K562 (cell line): ENCODE results near the gene FAM110D. TPM values are rescaled to one million over a fixed set of nuclear protein-coding genes. Genes with fewer than 3 reads are reported as not detected.
A peak's percentile ranks its signal among the peaks of the same experiment; 100 is the strongest.

Experiments
- ATF1 ChIP-seq, 2 experiments: fragments of 450-650 bp in 1 of 2; IDR thresholded peaks; 2 replicates each; pipeline ENCODE4 v1.6.1; 2016; ENCODE audit warnings: missing compliant biosample characterization in 1 of 2, missing genetic modification characterization in 1 of 2
- CBX3 ChIP-seq, 2 experiments: IDR thresholded peaks; 1 replicate in 1 of 2; 2 replicates in 1 of 2; pipeline ENCODE4 v1.6.1; 2012; ENCODE audit warnings: inconsistent platforms in 2 of 2, low read length in 2 of 2, borderline replicate concordance in 1 of 2, control low read depth in 1 of 2
- ESRRB ChIP-seq: fragments of 250-450 bp; sonication (Bioruptor Pico); IDR thresholded peaks from 2 replicates; pipeline ENCODE4 v1.5.0; 2020; ENCODE audit warnings: mild to moderate bottlenecking, moderate library complexity, borderline replicate concordance
- HCFC1 ChIP-seq: IDR thresholded peaks from 2 replicates; pipeline ENCODE4 v1.6.1; 2012; ENCODE audit warnings: low read depth, low read length, improper control_type of control experiment
- HDAC3 ChIP-seq: fragments of 450-650 bp; IDR thresholded peaks from 2 replicates; pipeline ENCODE4 v1.6.1; 2018; ENCODE audit warnings: borderline replicate concordance, mild to moderate bottlenecking, moderate library complexity; ENCODE audit not compliant: partially characterized antibody
- HLTF ChIP-seq: fragments of 450-650 bp; IDR thresholded peaks from 2 replicates; pipeline ENCODE4 v1.6.1; 2016
- KDM5B ChIP-seq: fragments of 200-600 bp; sonication (generic); IDR thresholded peaks from 2 replicates; pipeline ENCODE4 v1.6.1; 2012; ENCODE audit warnings: low read depth, mild to moderate bottlenecking, moderate library complexity, low read length, control low read depth, inconsistent platforms; ENCODE audit not compliant: insufficient replicate concordance
- MEIS2 ChIP-seq: fragments of 450-650 bp; IDR thresholded peaks from 2 replicates; pipeline ENCODE4 v1.6.1; 2014; ENCODE audit warnings: mild to moderate bottlenecking; ENCODE audit not compliant: partially characterized antibody
- MLLT1 ChIP-seq, 2 experiments: fragments of 450-650 bp; IDR thresholded peaks; 2 replicates each; pipeline ENCODE4 v1.6.1; 2016
- PHF8 ChIP-seq: fragments of 200-600 bp; sonication (generic); IDR thresholded peaks from 2 replicates; pipeline ENCODE4 v1.6.1; 2012; ENCODE audit warnings: mixed run types, mild to moderate bottlenecking, inconsistent platforms, low read length, moderate library complexity, borderline replicate concordance
- REST ChIP-seq, 2 experiments: fragments of 450-650 bp; formaldehyde crosslinking in 1 of 2; IDR thresholded peaks; 2 replicates each; pipeline versions ENCODE4 v1.4.0 to v1.6.1; 2014 to 2020; ENCODE audit warnings: mild to moderate bottlenecking in 2 of 2, borderline replicate concordance in 1 of 2, low read depth in 1 of 2
- RFX5 ChIP-seq: IDR thresholded peaks from 2 replicates; pipeline ENCODE4 v1.6.1; 2011; ENCODE audit warnings: low read depth, mild to moderate bottlenecking, improper control_type of control experiment, low read length
- ZEB2 ChIP-seq: fragments of 450-650 bp; IDR thresholded peaks from 2 replicates; pipeline ENCODE4 v1.6.1; 2016
- ZNF263 ChIP-seq: sonication (generic); formaldehyde crosslinking; IDR thresholded peaks from 2 replicates; pipeline ENCODE4 v1.8.0; 2022; ENCODE audit warnings: mild to moderate bottlenecking, missing genetic modification reagents, borderline replicate concordance
- ZNF277 ChIP-seq: fragments of 250-450 bp; sonication (Bioruptor Pico); IDR thresholded peaks from 2 replicates; pipeline ENCODE4 v1.8.0; 2022; ENCODE audit warnings: inconsistent platforms, mild to moderate bottlenecking, moderate library complexity, borderline replicate concordance
- polyA plus RNA-seq, 8 experiments: library from polyadenylated mRNA; depleted of rRNA in 4 of 8; stranded (reverse) in 5 of 8; unstranded in 3 of 8; fragments of >200 nt; fragmentation: Nextera tagmentation in 2 of 8; fragmentation: Illumina TruSeq in 1 of 8; extraction: Ambion mirVana in 2 of 8; extraction: Trizol in 1 of 8; gene quantifications; 2 replicates each; pipeline versions ENCODE4 v1.2.1 to v1.2.3, GENCODE V29; 2011 to 2014; ENCODE audit warnings: inconsistent platforms in 1 of 8, missing spikeins in 1 of 8
- total RNA-seq, 7 experiments: library from RNA; depleted of rRNA in 6 of 7; stranded (reverse); fragments of >200 nt in 6 of 7; fragmentation: Illumina TruSeq in 2 of 7; extraction: Trizol in 2 of 7; gene quantifications; 2 replicates each; pipeline versions ENCODE4 v1.2.1 to v1.2.3, GENCODE V29; 2011 to 2021; ENCODE audit warnings: low replicate concordance in 1 of 7

Gene FAM110D
- total and polyA plus RNA-seq, 9 of the 15 experiments (the other 6 are each of a cell fraction or from before 2014, with no cell fraction given), result 0.04 to 1.1 (median 0.33) TPM

GRCh38 chr1:26111530-26112406 lies 47.1 kb upstream of the FAM110D start, which contains the start of gene PDIK1L (continued):
- TF ChIP-seq ZNF277 (CRISPR knock-in tag) (no peak), RFX5 (no peak; the same call in 1 of the 2 replicates), MEIS2 (peak; percentile 29), MLLT1 (IDR thresholded peaks at IDR 0.05) (peak; percentile 44 to 66; a peak in 2 of 4 replicates), HLTF (no peak), HDAC3 (no peak), PHF8 (peak; percentile 72), ATF1 (CRISPR knock-in tag; IDR thresholded peaks at IDR 0.05) (no peak), ATF1 (tag; IDR thresholded peaks at IDR 0.05) (peak; percentile 72), HCFC1 (peak; percentile 70), KDM5B (peak; percentile 66), ZEB2 (peak; percentile 48; the same call in 1 of the 2 replicates), REST (IDR thresholded peaks at IDR 0.05; ENCODE audit: borderline replicate concordance) (peak; percentile 22), REST (CRISPR knock-in tag; IDR thresholded peaks at IDR 0.05; ENCODE audit: low read depth) (peak; percentile 56; the same call in 1 of the 2 replicates), CBX3 (IDR thresholded peaks at IDR 0.05; ENCODE audit: borderline replicate concordance in 1 of 2, low read length in 2 of 2) (peak in 1 of 2 experiments; percentile 49; a peak in 1 of 3 replicates), ZNF263 (CRISPR knock-in tag) (peak; percentile 11), ESRRB (CRISPR knock-in tag) (no peak)
